AG20443 (cell line): ENCODE measurements around the gene RPL41.
"Not testable (repeated sequence)": the region's sequence is repeated elsewhere in the genome, so short reads cannot be mapped to it uniquely, and the experiment has no call there.

ENCODE experiments used
- DNase-seq: peaks from one replicate; pipeline ENCODE4 v3.0.0; 2012; ENCODE audit warnings: low spot score, mixed read lengths

Gene RPL41

DNA sequence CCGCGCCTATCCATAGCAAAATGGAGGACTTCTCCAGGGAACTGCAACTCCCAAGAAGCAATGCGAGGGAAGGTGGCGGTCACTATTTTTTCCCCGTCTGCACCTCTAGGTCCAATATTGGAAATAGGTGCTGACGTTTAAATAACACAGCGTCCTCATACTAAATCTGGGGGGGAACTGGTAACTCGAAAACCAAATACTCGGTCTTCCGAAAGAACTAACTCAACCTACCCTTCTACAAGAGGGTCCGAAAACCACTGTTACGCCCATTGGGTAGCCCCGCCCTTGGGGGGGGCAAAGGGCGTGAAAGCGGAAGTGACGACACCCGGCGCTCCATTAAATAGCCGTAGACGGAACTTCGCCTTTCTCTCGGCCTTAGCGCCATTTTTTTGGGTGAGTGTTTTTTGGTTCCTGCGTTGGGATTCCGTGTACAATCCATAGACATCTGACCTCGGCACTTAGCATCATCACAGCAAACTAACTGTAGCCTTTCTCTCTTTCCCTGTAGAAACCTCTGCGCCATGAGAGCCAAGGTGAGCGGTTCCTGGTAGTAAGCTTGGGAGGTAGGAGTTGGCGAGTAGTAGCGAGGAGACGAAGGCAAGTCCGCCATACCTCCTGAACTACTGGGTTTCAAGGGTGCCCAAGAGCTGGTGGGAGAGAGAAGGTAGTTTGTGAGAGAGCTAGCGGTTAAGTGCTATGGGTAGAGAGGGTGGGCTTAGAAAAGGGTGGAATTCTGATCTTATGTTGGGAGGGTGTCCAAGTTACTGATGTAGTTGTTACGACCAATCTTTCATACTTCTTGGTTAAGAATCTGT lies at the start of gene RPL41:
Gene RPL41 (plus strand): TSS at position 367 of the 815 bp plus-strand sequence.
- peak; percentile 89 for DNase-seq

DNA sequence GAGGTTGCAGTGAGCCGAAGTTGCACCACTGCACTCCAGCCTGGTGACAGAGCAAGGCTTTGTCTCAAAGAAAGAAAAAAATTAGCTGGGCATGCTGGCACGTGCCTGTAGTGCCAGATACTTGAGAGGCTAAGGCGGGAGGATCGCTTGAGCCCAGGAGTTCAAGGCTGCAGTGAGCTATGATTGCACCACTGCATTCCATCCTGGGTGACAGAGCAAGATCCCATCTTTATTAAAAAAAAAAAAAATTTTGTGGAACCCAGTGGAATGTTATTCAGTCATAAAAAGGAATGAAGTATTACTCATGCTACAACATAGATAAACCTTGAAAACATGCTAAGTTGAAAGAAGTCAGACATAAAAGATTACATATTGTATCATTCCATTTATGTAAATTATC lies 44.8 kb upstream of the RPL41 start:
- DNase-seq = no peak

DNA sequence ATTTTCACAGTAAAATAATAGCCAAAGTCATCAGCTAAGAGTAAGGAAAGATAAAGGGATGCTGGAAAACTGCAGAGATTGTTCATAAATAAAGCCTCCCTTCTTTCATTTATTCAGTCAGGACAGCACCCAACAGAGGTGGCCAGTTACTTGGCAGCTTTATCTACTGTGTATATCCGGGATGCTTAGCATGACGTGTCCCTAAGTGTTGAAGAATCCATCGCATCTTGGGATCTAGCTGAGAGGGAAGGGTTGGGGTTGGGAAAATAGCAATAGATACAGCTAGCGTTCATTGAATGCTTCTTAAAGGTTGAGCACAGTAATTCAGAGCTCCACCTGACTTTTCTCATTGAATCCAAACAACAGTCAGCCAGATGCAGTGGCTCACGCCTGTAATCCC lies 42.0 kb upstream of the RPL41 start:
- DNase-seq = no peak

DNA sequence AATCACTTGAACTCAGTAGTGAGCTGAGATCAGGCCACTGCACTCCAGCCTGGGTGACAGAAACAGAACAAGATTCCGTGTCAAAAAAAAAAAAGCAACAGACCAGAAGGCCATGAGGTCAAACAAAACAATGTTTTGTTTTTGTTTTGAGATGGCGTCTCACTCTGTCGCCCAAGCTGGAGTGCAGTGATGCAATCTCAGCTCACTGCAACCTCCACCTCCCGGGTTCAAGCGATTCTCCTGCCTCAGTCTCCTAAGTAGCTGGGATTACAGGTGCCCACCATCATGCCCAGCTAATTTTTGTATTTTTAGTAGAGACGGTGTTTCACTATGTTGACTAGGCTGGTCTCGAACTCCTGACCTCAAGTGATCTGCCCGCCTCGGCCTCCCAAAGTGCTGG lies 38.5 kb upstream of the RPL41 start:
- DNase-seq = not testable (repeated sequence)

DNA sequence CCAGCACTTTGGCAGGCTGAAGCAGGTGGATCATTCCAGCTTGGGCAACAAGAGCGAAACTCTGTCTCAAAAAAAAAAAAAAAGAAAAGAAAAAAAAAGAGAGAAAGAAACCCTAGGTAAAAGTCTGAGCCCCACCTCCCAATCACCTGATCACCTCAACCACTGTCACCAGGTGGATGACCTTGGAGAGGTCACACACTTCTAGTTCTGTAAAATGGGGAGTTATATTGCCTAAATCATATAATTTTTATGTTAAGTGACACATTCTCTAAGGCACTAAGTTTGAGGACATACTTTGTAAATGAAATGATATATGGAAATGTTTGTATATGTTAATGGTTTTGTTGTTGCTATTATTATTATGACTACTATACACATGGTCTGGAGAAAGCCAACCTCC lies 38.0 kb upstream of the RPL41 start:
- DNase-seq = no peak

DNA sequence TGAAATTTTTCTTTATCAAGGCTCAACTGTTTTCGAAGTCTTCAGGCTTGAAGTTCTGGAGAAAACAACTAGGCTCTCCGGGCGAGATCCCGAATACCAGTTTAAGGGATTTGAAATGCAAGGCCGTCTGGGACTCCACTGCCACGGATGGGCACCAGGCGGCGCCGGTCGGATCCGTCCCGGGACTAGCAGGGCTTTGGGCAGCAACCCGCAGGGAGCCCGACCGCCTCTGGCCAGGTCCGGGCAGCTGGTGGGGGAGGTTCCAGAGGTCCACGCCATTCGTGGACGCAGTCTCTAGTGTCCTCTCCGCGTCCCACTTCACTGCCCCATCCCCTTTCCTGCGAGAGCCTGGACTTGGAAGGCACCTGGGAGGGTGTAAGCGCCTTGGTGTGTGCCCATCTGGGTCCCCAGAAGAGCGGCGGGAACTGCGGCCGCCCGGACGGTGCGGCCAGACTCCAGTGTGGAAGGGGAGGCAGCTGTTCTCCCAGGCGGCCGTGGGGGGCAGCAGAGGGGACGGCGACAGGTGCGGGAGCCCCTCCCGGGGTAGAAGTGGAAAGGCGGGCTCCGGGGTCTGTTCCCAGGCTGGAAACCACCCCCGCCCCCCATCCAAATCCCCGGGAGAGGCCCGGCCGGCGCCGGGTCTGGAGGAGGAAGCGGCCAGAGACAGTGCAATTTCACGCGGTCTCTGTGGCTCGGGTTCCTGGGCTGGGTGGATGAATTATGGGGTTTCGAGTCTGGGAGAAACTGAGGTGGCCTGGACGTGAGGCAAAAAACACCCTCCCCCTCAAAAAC lies 37.3 kb upstream of the RPL41 start:
- peak; percentile 94 for DNase-seq

DNA sequence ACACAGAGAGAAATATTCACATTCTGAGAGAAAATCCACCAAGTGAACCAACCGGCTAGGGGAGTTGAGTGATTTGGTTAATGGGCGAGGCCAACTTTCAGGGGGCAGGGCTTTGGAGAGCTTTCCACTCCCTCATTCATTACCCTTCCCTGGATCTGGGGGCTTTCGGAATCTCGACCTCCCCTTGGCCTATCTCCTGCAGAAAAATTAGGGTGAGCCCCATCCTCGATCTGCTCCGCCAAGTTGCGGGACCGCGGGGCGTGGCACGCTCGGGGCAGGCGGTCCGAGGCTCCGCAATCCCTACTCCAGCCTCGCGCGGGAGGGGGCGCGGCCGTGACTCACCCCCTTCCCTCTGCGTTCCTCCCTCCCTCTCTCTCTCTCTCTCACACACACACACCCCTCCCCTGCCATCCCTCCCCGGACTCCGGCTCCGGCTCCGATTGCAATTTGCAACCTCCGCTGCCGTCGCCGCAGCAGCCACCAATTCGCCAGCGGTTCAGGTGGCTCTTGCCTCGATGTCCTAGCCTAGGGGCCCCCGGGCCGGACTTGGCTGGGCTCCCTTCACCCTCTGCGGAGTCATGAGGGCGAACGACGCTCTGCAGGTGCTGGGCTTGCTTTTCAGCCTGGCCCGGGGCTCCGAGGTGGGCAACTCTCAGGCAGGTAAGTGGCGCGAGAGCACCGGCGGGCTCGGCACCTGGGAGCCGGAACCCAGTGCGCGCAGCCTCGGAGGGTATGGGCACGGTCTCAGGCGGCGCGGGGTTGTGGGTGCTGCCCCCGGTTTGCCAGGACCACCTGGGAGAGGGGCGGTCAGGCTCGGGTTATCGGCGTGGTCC lies 36.5 kb upstream of the RPL41 start, which contains the start of gene ERBB3:
Gene ERBB3 (plus strand): TSS at position 443 of the 833 bp plus-strand sequence. CDS start 136 bp downstream, at position 579.
- peak; percentile 96 for DNase-seq

DNA sequence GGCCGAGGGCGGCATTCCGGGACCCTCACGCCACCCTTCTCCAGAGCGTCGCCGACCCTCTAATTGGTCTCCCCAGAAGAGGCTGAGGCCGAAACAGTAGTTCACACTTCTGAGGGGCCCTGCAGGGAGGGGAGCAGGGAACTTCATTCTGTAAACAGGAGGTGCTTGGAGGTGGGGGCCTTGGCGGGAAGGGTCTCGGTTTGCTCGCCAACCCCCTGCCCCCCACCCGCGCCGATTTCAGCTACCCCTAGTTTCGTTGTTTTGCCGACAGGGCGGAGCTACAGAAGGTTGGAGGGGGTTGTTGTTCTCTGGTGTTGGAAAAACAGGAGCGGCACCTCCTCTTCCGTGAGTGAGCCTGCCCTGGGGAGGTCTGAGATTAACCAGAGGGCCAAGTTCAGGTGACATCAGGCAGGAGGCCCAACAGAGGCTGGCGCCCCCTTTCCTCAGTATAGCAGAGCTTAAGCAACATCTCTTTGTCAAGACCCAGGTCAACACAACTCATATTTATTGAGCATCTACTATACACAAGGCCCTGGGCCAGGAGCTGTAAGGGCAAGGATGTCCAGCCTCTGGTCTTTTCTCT lies 35.8 kb upstream of the RPL41 start:
- DNase-seq = no peak

DNA sequence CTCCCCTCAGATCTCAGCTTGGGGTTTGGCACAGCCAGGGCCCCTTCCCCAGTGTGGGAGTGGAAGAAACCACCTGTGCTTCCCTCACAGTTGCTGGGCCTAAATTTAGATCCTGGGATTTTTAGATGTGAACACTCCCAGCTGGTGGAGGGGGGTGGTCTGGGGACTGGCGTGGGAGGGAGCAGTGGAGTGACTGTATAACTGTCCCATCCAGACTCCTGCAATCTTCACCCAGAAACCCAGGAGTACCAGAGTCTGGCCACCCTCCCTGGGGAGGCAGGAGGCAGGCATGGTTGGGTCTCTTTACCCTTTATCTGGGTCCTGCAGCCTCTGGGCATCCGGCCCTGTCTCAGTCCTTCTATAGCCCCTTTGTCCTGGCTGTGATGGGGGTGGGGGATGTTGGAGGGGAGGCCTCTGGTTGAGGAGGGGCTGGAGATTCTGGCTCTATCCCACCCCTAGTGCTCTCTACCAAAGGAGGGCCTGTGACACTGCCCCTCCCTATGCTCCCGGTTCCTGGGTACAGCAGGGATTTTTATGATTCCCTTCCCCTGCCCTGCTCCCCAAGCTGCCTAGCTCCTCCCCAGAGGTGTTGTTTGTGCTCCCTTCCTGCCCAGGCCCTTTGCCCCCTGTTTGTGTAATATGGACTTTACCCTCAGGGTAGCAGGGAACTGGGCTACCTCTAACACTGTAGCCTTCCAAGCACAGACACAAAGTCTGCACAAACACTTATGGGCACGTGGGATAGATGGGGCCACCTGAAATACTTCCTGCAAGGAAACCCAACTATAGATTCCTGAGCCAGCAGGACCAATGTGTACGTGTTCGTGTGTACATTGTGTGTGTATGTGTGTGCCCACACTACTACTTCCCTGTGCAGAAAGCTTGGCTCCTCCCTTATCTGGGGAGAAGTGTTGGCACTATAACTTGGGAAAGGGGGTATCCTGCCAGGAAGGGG lies 34.8 kb upstream of the RPL41 start:
- no peak for DNase-seq

DNA sequence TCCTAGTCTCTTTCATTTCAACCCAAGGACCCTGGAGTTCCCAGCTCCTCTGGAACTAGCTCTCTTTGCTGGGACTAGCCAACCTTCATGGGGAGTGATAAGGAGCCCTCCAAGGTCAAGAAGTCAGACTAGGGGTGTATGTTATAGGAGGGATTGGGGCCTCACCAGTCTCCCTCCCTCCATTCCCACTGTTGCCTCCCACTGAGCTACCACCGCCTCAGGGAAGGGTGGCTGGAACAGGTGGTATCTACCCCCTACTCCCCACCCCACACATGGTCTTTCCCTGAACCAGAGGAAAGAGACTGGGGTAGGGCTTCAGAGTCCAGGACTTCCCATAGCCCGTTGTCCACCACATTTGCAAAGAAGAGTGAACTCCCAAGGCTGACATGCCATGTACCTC lies 34.1 kb upstream of the RPL41 start:
- no peak for DNase-seq

DNA sequence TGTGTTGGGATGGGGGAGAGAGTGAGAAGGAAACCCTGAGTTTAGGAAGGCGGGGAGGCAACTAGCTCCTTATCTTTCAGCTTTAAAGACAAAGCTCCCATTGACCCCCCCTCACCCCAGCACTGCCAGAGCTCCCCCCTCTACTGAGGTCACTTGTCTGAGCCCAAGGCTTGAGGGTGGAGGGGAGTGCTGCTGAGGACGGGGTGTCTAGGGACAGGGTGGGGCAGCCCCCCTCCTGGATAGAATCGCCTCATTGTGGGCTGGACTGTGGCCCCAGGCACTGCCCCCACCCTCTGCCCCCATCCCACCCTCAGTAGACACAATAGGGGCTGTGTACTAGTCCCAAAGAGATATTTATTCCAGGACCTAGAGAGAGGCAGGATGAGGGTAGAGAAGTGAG lies 33.5 kb upstream of the RPL41 start:
- no peak for DNase-seq

DNA sequence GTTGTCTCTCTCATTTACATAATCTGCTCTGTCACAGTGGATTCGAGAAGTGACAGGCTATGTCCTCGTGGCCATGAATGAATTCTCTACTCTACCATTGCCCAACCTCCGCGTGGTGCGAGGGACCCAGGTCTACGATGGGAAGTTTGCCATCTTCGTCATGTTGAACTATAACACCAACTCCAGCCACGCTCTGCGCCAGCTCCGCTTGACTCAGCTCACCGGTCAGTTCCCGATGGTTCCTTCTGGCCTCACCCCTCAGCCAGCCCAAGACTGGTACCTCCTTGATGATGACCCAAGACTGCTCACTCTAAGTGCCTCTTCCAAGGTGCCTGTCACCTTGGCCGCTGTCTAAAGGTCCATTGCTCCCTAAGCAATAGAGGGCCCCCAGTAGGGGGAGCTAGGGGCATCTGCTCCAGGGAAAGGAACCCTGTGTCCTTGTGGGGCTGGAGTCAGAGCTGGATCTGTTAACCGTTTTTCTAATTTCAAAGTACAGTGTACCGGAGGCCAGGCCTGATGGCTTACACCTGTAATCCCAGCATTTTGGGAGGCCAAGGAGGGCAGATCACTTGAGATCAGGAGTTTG lies 31.4 kb upstream of the RPL41 start:
- DNase-seq = no peak

DNA sequence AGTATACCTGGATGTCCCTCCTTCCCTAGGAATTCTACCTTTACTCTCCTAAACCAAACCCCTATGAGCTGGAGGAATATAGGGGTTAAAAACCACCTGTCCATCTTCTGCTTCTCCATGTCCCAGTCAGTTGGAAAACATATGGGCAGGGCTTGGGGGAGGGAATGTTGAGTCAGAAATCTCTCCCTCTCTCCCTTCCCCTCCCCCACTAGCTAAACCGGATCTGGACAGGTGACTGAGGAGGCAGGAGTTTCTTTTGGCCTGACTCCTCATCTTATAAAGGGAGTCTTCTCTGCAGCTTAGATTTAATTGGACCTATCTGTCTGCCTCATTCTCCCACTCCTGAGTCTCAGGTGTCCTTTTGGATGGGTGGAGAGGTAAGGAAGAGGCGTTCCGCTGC lies 30.3 kb upstream of the RPL41 start:
- no peak for DNase-seq

DNA sequence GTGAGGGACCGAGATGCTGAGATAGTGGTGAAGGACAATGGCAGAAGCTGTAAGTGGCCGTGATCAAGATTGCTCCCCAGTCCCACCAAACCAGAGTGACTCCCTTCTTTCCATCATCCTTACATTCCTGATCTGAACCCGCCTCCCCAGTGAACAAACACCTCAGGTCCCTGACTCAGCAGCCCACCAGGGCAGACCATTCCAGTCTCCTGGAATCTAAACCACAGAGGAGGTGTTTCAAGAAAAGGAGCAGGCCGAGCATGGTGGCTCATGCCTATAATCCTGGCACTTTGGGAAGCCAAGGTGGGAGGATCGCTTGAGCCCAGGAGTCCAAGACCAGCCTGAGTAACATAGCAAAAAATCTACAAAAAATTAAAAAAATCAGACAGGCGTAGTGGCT lies 29.8 kb upstream of the RPL41 start:
- DNase-seq = no peak

DNA sequence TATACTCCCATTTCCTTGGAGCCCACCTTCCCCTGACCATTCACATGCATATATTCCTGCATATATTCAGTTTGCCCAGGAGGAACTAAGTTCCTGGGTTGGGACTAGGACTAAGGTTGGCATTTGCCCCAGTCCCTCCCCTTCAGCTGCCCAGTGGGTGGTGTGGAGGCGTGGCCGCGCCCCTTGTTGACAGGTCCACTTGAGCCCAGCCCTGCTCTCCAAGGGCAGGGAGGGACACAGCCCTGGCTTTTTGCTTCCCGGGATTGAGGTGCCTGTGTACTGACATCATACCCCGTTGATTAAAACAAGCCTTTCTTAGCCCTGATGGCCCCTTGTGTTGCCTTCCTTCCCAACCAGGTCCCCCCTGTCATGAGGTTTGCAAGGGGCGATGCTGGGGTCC lies 29.2 kb upstream of the RPL41 start:
- peak; percentile 56 for DNase-seq

DNA sequence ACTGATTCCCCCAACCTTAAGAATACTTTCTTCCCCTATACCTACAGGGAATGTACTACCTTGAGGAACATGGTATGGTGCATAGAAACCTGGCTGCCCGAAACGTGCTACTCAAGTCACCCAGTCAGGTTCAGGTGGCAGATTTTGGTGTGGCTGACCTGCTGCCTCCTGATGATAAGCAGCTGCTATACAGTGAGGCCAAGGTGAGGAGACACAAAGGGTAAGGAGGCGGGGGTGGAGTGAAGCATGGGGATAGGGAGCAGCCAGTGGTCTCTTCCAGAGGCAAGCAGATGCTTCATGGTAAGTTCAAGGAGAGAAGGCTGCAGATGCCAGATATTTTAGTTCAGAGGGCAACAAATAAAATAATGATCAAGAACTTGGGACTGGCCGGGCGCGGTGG lies 18.7 kb upstream of the RPL41 start:
- DNase-seq = no peak

DNA sequence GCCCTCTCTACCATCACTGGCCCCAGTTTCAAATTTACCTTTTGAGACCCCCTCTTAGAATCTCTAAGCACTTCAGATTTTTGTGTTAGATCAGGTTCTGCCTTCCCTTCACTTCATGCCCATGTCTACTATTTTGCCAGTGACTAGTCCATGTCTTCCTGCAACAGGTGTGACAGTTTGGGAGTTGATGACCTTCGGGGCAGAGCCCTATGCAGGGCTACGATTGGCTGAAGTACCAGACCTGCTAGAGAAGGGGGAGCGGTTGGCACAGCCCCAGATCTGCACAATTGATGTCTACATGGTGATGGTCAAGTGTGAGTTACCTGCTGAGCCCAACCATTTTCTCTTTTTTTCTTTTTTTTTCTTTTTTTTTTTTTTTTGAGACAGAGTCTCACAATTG lies 17.8 kb upstream of the RPL41 start:
- DNase-seq = no peak

DNA sequence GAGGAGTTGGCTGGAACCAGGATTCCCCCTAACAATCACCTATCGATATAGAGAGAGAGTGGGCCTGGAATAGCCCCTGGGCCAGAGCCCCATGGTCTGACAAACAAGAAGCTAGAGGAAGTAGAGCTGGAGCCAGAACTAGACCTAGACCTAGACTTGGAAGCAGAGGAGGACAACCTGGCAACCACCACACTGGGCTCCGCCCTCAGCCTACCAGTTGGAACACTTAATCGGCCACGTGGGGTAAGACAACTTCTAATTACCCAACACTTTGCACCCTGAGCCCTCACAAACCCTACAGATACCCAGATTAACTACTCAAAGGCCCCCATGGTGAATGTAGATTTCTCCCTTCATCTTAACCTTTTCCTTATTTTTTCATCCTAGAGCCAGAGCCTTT lies 16.6 kb upstream of the RPL41 start:
- no peak for DNase-seq

DNA sequence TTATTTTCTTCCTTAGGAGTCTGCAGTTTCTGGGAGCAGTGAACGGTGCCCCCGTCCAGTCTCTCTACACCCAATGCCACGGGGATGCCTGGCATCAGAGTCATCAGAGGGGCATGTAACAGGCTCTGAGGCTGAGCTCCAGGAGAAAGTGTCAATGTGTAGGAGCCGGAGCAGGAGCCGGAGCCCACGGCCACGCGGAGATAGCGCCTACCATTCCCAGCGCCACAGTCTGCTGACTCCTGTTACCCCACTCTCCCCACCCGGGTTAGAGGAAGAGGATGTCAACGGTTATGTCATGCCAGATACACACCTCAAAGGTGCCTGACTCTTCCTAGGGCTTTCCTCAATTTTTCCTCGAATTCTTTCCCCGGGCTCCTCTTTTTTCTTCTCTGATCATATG lies 15.4 kb upstream of the RPL41 start:
- DNase-seq = no peak

DNA sequence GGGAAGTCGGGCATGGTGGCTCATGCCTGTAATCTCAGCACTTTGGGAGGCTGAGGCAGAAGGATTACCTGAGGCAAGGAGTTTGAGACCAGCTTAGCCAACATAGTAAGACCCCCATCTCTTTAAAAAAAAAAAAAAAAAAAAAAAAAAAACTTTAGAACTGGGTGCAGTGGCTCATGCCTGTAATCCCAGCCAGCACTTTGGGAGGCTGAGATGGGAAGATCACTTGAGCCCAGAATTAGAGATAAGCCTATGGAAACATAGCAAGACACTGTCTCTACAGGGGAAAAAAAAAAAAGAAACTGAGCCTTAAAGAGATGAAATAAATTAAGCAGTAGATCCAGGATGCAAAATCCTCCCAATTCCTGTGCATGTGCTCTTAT lies 13.8 kb upstream of the RPL41 start:
- no peak for DNase-seq
